Fibroblast of the aortic adventitia (primary cell): ENCODE measurements around the gene YAE1. TPM values are rescaled to one million over a fixed set of nuclear protein-coding genes. Genes with fewer than 3 reads are reported as not detected.

ENCODE experiments used
- DNase-seq: peaks from one replicate; pipeline ENCODE4 v3.0.0-alpha.2; 2010; ENCODE audit warnings: low read depth
- H3K4me3 ChIP-seq: 2 replicates; pipeline ENCODE4 v1.5.1; 2011; ENCODE audit warnings: low read depth, mild to moderate bottlenecking, control low read depth, low read length, moderate library complexity
- CTCF ChIP-seq: IDR thresholded peaks from 2 replicates; pipeline ENCODE4 v1.5.1; 2011; ENCODE audit warnings: mild to moderate bottlenecking, low read length, control low read depth, inconsistent platforms; ENCODE audit not compliant: insufficient read depth
- total RNA-seq: library from RNA; depleted of rRNA; stranded (reverse); fragments of >200 nt; gene quantifications from 2 replicates; pipeline ENCODE4 v1.2.3, GENCODE V29; 2012; ENCODE audit warnings: low replicate concordance

Gene YAE1
- total RNA-seq, 1 donor = 41.9 TPM

- no peak overlapping the region for H3K4me3 ChIP-seq
- TF ChIP-seq CTCF = no peak
- no peak for DNase-seq
Observed at GRCh38 chr7:39560997-39561396, 5.2 kb upstream of the YAE1 start.

GRCh38 chr7:39565538-39565937 is 666 bp upstream of the YAE1 start:
- no peak for TF ChIP-seq CTCF
- no peak for DNase-seq
- peak overlapping the region; percentile 92 for H3K4me3 ChIP-seq

GRCh38 chr7:39567294-39567693 is 1.1 kb downstream of the YAE1 start:
- DNase-seq = no peak
- no peak for TF ChIP-seq CTCF
- peak overlapping the region; percentile 92 for H3K4me3 ChIP-seq

- DNase-seq = no peak
- TF ChIP-seq CTCF = no peak
Observed at GRCh38 chr7:39574673-39575349, 8.6 kb downstream of the YAE1 start.

GRCh38 chr7:39577229-39577874 is 11.1 kb downstream of the YAE1 start:
- H3K4me3 ChIP-seq = no peak overlapping the region
- TF ChIP-seq CTCF = no peak
- DNase-seq = no peak

More at GRCh38 chr7:39574673-39575349, 8.6 kb downstream of the YAE1 start:
- no peak overlapping the region for H3K4me3 ChIP-seq

GRCh38 chr7:39580149-39580874 is 14.1 kb downstream of the YAE1 start:
- no peak overlapping the region for H3K4me3 ChIP-seq
- DNase-seq = peak; percentile 98
- TF ChIP-seq CTCF = peak; percentile 69
